ENCODE results near the gene USP4.

USP4 gene

DNA sequence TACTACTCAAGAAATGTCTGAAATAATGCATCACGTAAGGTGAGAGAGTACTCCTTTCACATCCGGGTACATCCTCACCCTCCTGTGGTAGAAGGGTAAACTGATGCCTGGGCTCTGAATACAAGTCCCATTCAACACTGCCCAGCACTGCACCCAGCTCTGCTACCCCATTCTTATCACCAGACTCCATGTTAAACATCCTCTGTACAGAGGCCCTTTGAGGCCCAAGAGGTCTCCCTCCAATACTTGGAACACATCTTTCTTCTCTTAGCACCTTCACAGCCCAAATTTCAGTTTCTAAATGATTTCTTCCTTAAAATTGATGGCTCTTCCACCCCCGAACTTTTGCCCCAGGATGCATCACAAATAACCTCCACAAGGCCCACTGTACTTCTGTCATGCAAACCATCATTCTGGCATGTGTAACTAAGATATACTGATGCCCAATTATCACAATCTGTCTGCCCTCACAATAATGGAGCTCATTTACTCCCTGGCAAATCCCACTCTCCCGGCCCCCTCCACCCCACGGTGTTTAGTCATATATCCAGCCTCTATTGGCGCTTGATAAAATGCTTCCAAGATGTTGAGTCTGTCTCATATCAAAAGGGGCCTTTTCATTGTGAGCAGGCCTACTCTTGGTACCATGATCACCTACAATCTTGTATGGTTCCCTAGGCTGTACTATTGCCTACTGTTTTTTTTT, 30.9 kb upstream of the USP4 start:
- H3K27me3 ChIP-seq (ENCODE audit: insufficient read depth, poor library complexity, severe bottlenecking) = no peaks in the 10 kb centered on the region
- H3K27ac ChIP-seq (replicated peaks) = no peak overlapping the region
- DNase-seq (ENCODE audit: low read depth in 1 of 2, low spot score in 1 of 2) = no peak
- TF ChIP-seq, protein P1, sequence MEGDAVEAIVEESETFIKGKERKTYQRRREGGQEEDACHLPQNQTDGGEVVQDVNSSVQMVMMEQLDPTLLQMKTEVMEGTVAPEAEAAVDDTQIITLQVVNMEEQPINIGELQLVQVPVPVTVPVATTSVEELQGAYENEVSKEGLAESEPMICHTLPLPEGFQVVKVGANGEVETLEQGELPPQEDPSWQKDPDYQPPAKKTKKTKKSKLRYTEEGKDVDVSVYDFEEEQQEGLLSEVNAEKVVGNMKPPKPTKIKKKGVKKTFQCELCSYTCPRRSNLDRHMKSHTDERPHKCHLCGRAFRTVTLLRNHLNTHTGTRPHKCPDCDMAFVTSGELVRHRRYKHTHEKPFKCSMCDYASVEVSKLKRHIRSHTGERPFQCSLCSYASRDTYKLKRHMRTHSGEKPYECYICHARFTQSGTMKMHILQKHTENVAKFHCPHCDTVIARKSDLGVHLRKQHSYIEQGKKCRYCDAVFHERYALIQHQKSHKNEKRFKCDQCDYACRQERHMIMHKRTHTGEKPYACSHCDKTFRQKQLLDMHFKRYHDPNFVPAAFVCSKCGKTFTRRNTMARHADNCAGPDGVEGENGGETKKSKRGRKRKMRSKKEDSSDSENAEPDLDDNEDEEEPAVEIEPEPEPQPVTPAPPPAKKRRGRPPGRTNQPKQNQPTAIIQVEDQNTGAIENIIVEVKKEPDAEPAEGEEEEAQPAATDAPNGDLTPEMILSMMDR (IDR thresholded peaks at IDR 0.05; ENCODE audit: insufficient read depth, low read length) = no peak
- TF ChIP-seq GABPA (IDR thresholded peaks at IDR 0.05; ENCODE audit: low read depth) = no peak
- no peak for TF ChIP-seq SPI1 (IDR thresholded peaks at IDR 0.05; ENCODE audit: borderline replicate concordance, low read depth)
- TF ChIP-seq, protein P2, sequence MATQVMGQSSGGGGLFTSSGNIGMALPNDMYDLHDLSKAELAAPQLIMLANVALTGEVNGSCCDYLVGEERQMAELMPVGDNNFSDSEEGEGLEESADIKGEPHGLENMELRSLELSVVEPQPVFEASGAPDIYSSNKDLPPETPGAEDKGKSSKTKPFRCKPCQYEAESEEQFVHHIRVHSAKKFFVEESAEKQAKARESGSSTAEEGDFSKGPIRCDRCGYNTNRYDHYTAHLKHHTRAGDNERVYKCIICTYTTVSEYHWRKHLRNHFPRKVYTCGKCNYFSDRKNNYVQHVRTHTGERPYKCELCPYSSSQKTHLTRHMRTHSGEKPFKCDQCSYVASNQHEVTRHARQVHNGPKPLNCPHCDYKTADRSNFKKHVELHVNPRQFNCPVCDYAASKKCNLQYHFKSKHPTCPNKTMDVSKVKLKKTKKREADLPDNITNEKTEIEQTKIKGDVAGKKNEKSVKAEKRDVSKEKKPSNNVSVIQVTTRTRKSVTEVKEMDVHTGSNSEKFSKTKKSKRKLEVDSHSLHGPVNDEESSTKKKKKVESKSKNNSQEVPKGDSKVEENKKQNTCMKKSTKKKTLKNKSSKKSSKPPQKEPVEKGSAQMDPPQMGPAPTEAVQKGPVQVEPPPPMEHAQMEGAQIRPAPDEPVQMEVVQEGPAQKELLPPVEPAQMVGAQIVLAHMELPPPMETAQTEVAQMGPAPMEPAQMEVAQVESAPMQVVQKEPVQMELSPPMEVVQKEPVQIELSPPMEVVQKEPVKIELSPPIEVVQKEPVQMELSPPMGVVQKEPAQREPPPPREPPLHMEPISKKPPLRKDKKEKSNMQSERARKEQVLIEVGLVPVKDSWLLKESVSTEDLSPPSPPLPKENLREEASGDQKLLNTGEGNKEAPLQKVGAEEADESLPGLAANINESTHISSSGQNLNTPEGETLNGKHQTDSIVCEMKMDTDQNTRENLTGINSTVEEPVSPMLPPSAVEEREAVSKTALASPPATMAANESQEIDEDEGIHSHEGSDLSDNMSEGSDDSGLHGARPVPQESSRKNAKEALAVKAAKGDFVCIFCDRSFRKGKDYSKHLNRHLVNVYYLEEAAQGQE (IDR thresholded peaks at IDR 0.05; ENCODE audit: insufficient replicate concordance, low read depth) = no peak
- no peak for TF ChIP-seq POLR2AphosphoS5 (IDR thresholded peaks at IDR 0.05; ENCODE audit: low read depth)
- no peak overlapping the region for H3K4me3 ChIP-seq (replicated peaks; ENCODE audit: insufficient read depth, low read length)

- DNase-seq (ENCODE audit: low read depth in 1 of 2, low spot score in 1 of 2) = no peak
- no peak for TF ChIP-seq GABPA (IDR thresholded peaks at IDR 0.05; ENCODE audit: low read depth)
- no peak for TF ChIP-seq POLR2AphosphoS5 (IDR thresholded peaks at IDR 0.05; ENCODE audit: low read depth)
- TF ChIP-seq, protein P2 (IDR thresholded peaks at IDR 0.05; ENCODE audit: insufficient replicate concordance, low read depth) = no peak
- TF ChIP-seq, protein P1 (IDR thresholded peaks at IDR 0.05; ENCODE audit: insufficient read depth, low read length) = no peak
- H3K4me3 ChIP-seq (replicated peaks; ENCODE audit: insufficient read depth, low read length) = no peak overlapping the region
- H3K27ac ChIP-seq (replicated peaks) = no peak overlapping the region
- H3K27me3 ChIP-seq (ENCODE audit: insufficient read depth, poor library complexity, severe bottlenecking) = no peaks in the 10 kb centered on the region
These were observed 22.7 kb upstream of the USP4 start for GRCh38 chr3:49362561-49362960.

DNA sequence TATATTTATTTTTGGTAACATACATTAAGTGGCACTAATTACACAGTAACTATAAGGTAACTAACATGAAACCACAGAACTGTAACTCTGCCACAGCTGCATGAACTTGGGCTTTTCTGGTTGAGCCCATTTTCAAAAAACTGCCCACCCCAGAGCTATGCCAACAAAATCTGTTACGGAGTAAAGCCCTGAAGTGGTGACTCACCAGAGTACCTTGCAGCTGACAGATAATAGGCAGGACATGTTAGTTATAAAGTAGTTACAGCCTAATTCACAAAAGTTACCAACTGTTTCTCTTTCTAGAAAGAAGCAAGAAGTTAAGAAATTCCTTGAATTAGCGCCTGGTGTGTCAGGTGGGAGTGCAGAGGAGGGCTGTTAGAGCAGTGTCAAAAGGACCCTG, 19.8 kb upstream of the USP4 start:
- Histone ChIP-seq H3K27ac (replicated peaks) (no peak overlapping the region; the same call in 1 of the 2 replicates), H3K4me3 (replicated peaks; ENCODE audit: insufficient read depth, low read length) (no peak overlapping the region)

More for the DNA sequence above, 19.8 kb upstream of the USP4 start:
- no peaks in the 10 kb centered on the region for H3K27me3 ChIP-seq (ENCODE audit: insufficient read depth, poor library complexity, severe bottlenecking)
- TF ChIP-seq, protein P2 (IDR thresholded peaks at IDR 0.05; ENCODE audit: insufficient replicate concordance, low read depth) = no peak
- TF ChIP-seq GABPA (IDR thresholded peaks at IDR 0.05; ENCODE audit: low read depth) (no peak), SPI1 (IDR thresholded peaks at IDR 0.05; ENCODE audit: borderline replicate concordance, low read depth) (no peak), POLR2AphosphoS5 (IDR thresholded peaks at IDR 0.05; ENCODE audit: low read depth) (no peak)
- TF ChIP-seq, protein P1 (IDR thresholded peaks at IDR 0.05; ENCODE audit: insufficient read depth, low read length) = no peak
- DNase-seq (ENCODE audit: low read depth in 1 of 2, low spot score in 1 of 2) = no peak

Measured in HL-60 (cell line).